Midbrain (tissue), 1 donor: Measurements from ENCODE around the gene DESI1.

ENCODE experiments used
- DNase-seq: peaks from one replicate; lab custom pipeline; 2025; lab: John Stamatoyannopoulos, UW

The DESI1 gene

DNA sequence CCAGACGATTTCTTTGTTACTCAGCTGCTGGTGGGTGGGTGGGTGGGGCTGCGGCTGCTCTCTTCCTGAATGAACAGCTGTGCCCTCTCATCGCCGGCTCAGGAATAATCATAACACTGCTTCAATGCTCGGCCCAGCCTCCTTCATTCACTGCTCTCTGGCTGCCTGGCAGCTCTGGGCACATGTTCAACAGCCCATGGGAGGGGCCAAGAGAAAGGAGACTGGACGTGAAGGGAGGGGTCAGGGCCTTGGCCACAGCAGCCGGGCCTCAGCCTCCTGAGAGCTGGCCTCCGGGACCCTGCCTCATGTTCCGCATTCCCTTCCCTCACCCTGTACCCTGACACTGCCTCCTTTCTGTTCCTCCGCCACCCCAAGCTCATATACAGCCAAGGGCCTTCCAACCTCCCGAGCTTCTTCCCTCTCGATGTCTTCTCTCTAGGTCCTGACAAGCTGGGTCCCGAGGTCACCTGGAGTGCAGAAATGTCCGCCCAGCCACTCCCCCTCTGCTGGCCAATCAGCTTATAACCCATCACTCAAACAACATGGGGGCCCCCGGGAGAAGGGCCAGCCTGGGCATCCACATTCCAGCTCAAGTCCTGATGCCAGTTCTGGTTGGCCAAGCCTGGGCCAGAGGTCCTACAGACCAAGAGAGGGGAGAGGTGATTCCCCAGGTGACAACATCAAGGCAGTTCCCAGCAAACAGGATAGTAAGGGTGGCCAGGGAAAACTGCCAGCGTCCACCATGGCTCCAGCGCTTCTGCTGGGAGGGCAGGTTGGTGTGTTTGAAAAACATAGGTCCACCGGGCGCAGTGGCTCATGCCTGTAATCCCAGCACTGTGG lies 63.2 kb downstream of the DESI1 start:
- peak; percentile 42 for DNase-seq

DNA sequence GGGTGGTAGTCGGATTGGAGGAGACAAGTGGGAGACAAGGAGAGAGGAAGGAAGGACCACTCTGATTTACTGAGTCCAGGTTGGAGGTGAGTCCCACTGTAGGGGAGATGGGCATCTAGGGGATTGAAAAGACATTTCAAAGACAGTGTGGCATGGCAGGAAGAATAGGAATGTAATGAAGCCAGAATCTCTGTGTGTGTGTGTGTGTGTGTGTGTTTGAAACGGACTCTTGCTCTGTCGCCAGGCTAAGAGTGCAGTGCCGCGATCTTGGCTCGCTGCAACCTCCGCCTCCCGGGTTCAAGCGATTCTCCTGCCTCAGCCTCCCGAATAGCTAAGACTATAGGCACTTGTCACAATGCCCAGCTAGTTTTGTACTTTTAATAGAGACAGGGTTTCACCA lies 64.3 kb downstream of the DESI1 start:
- no peak for DNase-seq

DNA sequence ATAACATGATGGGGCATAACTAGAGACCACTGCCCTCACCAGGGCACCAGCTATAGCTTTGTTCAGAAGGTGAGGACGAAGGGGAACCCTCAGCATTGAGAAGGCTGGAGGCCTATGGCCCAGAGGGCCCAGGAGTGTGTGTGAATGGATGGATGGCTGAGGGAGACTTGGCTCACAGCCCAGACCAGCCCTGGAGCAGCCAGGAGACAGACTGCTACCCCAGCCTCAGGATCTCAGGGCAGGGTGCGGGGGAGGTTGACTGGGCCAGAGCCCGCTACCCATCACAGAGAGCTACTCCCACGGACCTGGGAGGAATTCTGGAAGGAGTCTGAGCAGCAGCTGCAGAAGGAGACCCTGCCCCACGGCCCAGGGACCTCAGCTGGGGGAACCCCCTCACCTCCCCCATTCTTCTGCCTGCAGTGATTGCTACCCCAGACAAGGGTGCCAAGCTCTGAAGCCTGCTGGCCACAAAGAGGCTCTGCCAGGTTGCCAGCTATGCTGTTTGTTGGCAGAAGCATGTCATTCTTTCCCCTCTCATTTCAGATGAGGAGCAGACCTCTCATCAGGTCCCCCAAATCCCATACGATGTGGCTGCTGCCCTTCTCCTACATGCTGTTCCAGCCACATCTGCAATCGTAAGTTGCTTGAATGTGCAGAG lies 65.4 kb downstream of the DESI1 start:
- DNase-seq = no peak

DNA sequence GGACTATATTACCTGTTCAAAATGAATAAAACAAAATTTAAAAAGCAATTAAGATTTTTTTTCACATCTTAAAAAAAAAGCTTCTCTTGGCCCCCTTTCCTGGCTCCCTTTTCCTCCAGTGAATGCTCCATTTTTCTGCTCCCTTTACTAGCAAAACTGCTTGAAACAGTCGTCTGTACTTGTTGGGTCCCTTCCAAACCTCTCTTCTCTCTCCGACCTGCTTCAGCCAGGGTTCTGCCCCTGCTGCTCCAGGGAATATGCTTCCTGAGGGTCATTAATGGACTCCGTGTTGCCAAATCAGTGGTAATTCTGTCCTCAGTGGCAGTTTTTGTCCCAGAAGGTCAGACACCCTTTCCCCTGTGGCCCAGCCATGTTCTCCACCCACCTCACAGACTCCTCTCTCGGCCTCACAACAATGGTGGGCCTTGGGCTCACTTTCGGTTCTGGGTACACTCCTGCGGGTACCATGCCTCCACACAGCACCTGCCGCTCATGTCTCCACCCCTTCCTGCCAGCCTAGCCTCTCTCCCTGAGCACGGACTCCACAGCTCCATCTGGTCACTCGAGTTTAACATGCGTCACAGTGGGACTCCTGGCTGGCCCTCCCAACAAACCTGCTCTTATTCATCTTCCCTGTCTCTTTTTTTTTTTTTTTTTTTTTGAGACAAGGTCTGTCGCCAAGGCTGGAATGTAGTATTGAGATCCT lies 68.8 kb downstream of the DESI1 start:
- no peak for DNase-seq

DNA sequence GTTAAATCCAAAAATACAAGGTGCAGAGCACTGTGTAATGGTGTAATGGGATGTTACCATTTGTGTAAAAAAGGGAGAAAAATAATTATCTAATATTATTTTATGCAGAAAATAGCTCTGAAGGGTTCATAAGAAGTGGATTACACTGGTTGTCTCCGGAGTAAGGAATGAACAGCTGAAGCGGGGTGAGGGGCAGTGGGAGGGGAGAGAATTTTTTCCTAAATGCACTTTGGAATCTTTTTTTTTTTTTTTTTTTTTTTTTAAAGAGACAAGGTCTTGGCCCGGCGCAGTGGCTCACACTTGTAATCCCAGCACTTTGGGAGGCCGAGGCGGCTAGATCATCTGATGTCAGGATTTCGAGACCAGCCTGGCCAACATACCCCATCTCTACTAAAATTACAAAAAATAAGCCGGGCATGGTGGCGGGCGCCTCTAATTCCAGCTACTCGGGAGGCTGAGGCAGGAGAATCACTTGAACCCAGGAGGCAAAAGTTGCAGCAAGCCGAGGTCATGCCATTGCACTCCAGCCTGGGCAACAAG lies 69.8 kb downstream of the DESI1 start:
- no peak for DNase-seq

DNA sequence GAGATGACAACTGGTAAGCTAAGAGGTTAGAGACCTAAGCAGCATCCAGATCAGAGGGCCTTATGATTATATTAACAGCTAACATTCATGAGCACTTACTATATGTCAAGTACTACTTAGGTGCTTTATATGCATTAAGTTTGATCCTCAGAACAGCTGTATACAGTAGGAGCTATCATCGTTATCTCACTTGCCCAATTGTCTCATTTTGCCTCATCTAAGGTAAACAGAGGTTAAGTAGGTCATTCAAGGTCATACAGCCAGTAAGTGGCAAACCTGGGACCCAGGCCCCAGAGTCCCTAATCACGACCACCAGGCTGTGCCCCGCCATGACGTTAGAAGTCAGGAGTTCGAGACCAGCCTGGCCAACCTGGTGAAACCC lies 72.0 kb downstream of the DESI1 start:
- no peak for DNase-seq
